ENCODE data around the gene SAFB2.
A peak's percentile ranks its signal among the peaks of the same experiment; 100 is the strongest.

Gene SAFB2

DNA sequence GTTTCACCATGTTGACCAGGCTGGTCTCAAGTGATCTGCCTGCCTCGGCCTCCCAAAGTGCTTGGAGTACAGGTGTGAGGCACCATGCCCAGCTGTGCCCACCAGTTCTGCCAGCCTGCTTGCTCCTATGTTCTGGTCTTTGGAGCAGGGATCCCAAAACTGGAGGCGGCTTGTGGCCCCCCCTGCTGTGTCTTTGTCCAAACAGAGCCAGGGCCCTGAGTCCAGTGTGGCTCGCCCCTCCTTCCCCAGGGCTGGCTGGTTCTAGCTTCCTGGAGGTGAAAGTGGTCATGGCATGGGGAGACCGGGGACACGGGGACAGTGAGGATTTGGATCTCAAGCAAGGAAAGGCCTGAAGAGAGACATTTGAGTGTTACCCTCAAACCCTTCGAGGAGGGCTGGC lies 43.3 kb downstream of the SAFB2 start:
- DNase-seq: no peak

DNA sequence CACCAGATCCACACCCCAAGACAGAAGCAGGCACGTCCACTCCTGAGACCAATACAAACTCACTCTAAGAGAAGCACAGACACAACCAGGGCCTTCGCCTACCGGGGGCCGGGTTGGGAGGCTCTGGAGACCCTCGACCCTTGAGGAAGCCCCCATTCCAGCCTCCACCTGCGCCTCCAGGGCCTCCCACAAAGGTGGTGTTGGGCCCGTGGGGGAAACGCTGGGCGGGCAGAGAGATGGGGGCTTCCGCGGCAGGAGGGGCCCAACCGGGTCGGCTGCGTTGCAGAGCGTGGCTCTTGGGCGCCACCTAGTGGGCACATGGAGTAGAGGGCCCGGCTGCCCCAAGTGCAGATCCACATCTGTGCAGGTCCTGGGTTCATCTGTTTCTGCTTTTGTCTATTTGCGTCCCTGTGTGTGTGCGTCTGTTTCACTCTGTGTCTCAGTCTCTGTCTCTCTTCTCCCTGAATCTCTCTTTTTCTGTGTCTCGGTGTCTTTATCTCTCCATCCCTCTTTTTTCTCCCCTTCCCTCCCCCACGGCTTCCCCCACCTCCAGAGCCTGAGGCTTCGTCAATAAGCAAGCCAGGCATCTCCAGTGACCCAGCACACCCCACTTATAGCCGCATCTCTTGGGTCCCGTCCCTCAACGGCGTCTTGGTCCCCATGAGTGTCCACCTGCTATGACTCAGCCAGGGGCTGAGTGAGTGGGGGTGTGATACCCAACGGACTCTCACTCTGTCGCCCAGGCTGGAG lies 44.3 kb downstream of the SAFB2 start:
- peak; percentile 54 for DNase-seq

DNA sequence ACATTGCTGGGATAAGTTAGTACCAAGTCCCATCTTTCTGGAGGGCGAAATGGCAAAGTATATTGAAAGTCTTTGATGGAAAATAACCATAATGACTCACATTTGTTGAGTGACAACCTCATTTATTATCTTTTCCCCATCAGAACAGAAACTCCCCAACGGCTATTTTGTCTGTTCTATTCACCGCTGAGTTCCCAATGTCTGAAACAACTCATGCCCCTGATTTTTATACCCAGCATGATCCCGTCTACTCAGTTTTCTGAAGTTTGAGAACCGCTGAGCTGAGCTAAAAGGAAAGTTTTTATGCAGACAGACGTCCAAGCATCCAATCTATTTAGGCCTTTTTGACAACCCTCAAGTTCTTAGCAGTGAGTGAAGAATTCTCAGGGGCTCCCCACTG lies 47.0 kb downstream of the SAFB2 start:
- DNase-seq: no peak

DNA sequence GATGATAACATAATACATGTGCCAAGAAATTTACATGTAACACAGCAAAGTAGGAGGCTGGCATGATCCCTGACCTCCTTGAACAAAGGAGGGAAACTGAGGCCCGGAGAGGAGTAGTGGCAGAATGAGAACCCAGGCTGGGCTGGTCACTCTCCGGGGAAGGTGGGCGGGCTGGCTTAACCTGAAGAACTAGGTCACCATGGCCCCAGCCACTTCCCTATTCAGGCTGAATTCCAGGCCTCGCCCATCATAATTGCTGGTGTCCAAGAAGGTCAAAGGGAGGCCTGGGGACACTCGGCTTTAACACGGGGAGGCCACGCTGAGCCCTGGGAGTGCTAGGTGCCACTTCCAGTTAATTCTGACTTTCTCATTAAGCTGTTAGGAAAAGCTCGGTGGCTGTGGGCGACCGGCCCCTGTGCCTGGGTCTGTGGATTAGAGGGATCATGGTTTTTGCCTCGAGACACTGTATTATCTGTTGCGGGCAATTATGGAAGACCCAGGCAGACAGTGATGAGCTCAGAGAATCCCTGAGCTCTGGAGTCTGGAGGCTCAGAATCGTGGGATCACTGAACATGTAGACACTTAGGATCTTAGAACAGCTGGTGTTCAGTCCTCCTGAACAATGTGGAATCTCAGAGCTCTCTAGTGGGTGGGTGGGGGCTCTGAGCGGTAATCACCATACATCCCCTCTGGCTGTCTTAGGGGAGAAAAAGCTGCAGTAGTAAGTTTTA lies 49.9 kb downstream of the SAFB2 start:
- DNase-seq: no peak

DNA sequence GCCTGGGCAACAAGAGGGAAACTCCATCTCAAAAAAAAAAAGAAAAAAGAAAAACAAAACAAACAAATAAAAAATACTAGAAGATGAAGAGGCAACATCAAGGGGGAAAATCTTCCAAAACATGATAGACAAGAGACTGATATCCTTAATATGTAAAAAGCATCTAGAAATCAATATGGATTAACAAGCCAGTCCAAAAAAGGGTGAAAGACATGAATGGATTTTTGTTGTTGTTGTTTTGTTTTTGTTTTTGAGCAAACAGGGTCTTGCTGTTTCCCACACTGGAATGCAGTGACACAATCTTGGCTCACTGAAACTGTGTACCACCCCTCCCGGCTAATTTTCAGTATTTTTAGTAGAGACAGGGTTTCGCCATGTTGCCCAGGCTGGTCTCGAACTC lies 50.8 kb downstream of the SAFB2 start:
- DNase-seq: no peak

DNA sequence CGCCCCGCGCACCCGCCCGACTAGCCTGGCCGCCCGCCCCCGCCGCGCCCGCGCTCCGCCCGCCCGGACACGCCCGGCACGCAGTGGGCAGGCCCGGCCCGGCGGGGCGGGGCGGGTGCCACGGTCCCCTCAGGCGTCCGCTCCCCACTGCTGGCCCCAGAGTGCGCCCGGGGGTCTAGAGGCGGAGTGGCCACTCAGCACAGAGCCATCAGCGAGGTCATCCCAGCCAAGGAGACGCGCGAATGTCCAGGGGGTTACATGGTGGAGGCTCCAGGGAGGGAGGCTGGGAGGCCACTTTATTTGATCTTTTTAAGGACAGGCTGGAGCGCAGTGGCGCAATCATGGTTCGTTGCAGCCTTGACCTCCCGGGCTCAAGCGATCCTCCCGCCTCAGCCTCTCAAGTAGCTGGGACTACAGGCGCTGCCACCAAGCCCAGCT lies 54.6 kb downstream of the SAFB2 start:
- no peak for DNase-seq

DNA sequence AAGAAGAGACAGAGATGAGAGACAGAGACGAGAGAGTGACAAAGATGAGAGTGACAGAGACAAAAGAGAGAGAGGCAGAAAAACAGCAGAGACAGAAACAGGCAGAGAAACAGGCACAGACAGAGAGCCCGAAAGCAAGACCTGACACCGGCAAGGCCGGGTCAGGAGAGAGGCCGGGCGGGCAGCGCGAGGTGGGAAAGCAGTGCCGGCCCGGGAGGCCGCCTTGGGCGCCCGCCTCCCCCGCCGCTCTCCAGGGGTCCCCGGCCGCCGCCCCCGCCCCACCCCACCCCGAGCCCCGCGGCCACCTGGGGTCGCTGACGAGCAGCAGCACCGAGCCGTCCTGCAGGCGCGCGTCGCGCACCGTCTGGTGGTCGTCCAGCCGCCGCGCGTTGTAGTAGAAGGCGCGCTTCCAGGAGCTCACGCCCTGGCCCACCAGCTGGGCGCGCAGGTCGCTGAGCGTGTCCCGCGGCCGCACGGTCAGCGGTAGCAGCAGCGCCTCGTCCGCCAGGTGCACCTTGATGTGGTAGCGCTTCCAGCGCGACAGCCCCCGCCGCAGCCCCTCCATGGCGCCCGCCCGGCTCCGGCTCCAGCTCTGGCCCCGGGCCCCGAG lies 55.1 kb downstream of the SAFB2 start, which contains the start of gene TINCR:
TINCR (minus strand) TSS at position 594 of the 610 bp plus-strand sequence.
- no peak for DNase-seq

DNA sequence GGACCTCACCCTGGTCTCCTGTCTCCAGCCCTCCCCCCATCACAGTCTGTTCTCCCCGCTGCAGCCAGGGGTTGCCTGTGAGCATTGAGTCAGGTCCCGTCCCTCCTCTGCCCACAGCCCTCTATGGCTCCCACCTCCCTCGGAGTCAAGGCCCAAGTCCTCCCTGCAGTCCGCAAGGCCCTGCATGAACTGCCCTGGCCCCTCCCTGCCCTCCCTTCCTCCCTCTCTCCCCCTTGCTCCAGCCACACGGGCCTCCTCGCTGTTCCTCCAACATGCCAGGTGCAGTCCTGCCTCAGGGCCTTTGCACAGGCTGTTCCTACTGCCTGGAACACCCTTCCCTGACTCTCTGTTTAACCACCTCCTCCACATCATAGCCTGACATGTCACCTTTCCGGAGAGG lies 57.6 kb downstream of the SAFB2 start:
- DNase-seq: no peak

DNA sequence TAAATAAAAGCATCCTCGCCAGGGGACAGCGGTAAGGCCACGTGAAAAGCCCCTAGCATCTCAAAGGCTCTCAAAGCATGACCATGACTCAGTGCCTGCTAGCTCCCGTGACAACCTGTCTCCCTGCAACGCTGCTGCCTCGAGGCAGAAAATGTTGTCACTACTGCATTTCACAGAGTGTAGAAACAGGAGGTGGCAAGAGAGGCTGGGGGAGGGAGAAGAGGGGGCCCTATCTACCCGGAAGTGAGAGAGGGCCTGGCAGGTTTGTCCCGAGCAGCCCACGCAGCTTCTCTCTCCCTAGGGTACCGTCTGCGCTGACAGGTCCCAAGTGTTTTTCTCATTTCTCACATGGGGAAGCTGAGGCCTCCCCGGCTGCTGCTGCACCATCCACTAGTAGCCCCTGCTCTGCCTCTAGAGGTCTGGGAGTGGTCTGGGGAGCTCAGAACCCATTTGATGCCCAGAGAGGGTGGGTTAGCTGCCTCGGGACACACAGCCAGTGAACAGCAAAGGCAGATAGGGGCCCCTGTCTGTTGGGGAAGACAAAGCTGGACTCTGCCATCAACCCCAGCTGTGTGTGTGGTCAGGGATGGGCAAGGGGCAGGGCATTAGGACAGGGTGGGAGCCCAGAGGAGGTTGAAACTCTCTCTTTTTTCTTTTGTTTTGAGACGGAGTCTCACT lies 58.5 kb downstream of the SAFB2 start:
- peak; percentile 20 for DNase-seq

DNA sequence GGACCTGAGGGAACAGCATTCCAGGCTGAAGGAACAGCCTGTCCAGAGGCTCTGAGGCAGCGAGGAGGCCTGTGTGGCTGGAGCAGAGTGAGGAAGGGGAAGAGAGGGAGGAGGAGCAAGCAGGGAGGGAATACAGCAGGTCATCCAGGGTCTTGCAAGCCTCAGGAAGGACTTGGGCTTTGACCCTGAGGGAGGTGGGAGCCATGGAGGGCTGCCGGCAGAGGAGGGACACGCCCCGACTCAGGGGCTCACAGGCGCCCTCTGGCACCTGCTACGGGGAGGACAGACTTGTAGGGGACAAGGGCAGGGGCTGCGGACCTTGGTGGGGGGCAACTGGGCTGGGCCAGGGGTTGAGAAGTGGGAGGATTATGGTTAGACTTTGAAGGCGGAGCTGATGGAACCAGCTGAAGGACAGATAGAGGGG lies 59.6 kb downstream of the SAFB2 start:
- DNase-seq: no peak

DNA sequence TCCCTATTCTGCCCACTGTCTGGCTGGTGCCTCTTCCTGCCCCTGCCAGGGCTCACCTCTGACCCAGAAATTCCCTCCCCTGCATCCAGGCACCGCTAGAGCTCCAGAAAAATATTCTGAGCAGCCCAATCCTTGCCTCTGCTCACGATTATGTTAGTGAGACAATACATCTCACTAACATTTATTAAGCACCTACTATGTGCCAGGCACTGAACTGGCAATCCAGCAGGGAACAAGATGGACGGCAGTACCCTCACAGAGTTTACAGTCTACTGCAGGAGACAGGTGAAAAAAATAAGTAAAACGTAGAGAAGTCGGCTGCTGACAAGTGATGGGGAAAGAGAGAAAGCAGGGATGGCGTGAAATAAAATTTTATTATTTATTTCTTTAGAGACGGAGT lies 60.3 kb downstream of the SAFB2 start:
- no peak for DNase-seq

DNA sequence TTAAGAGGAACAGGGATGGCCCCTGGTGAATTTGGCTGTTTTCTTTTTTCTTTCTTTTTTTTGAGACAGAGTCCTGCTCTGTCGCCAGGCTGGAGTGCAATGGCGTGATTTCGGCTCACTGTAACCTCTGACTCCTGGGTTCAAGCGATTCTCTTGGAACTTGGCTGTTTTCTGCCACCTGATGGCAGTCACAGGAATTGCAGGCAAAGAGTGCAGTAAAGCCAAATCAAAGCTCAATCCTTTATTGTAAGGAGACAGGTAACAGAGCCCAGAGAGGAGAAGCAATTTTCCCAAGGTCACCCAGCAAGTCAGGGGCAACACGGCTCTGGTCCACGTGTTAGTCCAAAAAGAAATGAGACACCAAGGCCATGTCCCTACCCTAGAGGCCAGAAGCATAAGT lies 61.0 kb downstream of the SAFB2 start:
- DNase-seq: no peak

DNA sequence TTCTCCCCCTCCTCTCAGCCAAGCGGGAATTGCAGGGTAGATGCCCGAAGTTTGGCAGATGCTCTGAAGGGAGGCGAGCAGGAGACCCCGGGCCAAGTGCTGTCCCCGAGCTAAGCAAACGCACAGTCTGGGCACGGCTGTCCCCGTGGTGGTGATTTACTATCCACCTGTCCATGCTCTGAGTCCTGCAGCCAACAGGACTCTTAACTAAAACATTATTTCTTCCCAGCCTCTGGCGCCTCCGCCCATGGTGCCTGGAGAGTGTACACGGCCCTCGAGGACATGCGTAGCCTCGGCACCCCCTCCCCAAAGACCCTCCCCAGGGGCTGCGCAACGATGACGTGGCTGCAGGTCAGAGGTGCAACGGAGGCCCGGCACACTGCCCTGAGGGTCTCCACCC lies 62.4 kb downstream of the SAFB2 start:
- DNase-seq: no peak

DNA sequence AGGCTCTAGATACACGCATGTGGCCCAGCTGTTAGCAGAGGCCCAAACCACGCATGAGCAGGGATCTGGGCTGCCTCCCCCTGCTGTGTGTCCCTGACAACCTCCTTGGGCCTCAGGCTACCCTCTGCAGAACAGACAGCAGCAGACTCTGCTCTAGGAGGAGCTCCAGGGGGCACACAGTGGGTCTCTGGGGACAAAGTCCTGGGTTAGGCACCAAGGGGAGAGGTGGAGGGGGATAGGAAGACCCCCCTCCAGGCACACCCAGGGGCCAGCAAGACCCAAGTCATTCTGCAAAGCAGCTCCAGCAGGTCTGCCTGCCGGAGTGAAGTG lies 62.8 kb downstream of the SAFB2 start:
- no peak for DNase-seq

DNA sequence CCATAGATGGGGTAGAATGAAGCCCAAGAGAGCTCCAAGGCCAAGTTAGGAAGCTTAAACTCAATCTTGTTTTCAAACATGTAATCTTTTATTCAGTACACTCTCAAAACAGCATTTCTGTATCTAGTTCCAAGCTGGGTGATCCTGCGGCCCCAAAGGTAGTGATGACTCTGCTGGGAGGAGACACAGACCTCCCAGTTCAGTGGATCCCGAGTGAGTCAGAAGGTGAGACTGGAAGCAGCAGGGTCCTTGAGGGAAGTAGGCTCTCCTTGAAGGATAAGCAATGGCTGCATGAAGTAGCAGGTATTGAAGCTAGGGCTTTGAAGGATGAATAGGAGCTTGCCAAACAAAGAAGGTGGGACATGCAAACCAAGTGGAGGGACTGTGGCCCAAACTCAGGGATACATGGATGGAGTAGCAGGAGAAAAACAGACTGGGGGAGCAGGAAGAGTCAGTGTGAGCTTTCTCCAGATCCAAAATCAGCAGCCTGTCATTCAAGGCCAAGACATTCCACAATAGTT lies 64.4 kb downstream of the SAFB2 start:
- no peak for DNase-seq

DNA sequence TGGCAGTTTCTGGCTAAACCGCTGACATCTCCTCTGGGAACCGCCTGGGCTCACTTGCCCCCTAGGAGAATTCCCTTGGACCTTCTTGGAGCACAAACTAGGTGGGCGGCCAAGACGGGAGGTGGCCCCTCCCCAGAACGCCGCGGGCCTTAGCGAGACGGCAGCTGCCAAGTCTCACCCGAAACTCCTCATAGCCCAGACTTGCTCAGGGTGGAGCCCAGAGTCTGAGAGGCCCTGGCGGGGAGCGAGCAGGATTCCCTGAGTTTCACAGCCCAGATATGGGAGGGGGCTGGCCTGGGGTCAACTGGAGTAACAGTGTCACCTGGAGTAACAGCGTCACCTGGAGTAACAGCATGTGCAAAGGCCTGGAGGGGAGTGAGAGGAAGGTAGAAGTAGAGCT lies 64.9 kb downstream of the SAFB2 start:
- DNase-seq: no peak

DNA sequence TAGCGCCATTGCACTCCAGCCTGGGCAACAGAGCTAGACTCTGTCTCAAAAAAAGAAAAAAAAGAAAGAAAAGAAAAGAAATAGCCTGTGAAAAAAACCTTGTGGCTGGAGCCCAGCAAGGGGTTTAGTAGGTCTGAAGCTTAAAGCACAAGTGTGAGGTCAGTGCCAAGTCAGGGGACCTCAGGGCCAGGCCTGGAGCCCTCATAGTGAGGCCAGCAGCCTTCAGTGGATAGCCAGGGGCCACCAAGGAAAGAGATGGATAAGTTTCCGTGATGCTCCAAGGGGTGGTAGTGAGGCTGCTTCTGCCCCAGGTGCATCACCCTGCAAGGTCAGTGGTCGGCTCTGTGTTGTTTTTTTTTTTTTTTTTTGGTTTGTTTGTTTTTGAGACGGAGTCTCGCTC lies 67.7 kb downstream of the SAFB2 start:
- DNase-seq: no peak

DNA sequence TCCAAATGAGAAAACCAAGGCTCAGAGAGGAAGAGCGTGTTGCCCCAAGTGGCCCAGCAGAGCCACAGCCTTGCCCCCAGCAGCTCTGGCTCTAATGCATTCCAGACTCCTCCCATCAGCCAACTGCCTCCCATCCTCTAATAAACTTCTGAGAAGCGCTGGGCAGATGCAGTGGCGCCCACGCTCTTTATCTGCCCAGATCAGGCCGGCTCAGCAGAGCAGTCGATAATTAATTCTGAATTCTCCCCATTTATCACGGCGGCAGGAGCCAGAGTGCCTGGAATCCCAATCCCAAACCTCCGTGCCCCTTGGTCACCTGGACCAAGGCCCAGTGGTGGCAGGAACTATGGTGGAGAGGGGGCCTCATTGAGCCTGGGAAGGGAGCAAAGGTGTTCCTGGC lies 68.7 kb downstream of the SAFB2 start:
- no peak for DNase-seq

DNA sequence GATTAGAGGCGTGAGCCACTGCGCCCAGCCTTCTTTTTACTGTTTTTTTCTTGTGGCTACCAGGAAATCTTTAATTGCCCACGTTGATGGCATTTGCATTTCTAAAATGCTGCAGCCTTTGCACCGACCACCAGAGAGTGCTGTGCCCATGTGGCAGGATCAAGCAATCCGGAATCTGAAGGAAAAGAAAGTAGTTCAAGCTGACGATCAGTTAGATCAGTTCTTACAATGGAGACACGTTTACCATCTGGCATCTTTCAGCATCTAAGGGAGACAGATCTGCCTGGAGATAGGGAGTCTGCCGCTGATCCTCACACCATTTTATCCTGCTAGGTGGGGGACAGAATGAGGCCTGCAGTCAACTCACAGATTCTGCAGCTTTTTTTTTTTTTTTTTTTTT lies 74.7 kb downstream of the SAFB2 start:
- DNase-seq: peak; percentile 37

DNA sequence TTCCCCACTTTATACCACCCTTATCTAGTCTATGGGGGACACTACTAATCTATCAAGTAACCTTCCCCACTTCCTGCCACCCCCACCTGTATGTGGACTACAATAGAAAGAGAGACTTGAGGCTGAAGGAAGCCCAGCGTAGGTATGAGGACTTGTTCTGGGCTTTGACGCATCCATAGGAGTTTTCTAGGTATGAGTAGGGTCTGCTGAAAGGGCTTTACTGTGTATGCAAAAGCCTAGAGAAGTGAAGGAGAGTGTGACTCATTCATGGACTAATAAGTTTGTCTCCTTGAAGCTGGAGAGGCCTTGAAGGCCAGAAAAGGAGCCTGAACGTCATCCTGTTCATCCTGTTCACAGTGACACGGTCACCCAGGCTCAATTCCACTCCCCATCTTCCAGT lies 76.6 kb downstream of the SAFB2 start:
- DNase-seq: no peak

DNA sequence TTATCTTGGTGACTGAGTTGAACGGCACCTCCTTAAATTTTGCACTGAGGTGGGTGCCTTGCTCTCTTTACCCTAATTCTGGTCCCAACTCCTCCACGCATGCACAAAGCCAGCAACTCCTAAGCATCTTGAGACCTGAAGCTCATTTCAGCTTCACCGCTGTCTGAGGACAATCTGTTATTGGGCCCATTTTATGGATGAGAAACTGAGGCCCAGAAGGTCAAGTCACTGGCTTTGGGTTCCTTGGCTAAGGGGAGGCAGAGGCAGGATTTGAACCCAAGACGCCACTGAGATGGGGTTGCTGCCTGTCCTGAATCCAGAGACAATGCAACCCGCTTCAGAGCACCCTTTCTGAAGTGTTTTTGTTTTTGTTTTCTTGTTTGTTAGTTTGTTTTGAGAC lies 77.5 kb downstream of the SAFB2 start:
- no peak for DNase-seq

DNA sequence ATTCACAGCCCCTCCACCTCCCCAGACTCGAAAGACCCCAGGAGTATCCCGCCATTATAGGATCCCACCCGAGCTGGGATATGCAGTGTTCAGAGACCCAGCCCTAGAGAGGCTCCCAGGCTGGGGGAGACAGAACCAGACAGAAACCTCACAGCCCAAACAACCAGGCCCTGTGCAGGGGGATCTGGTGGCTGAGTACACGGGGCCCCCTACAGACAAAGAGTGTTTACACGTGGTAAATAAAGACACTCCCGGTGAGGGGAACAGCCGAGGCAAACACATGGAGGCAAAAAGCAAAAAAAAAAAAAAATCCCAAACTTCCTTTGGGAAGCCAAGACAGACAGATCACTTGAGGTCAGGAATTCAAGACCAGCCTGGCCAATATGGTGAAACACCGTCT lies 79.9 kb downstream of the SAFB2 start:
- DNase-seq: no peak

DNA sequence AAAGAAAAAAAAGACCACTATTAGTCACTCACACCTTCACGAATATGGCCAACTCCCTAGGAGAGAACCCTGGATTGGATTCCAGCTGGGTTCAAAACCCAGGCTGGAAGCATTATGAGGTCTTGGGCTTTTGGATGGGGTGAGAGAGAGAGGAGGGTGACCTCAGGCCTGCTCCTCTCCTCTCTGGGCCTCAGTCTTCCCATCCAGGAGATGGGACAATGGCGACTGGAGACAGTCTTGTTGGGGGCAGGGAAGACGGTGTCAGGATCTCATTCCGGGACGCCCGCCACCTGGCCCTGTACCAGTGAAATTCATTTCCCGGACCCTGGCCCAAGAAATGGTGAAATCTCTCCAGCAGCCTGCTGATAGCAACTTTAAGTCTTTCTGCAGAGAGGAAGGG lies 81.1 kb downstream of the SAFB2 start:
- no peak for DNase-seq
